ENCODE data around the gene HENMT1.
"Not testable (repeated sequence)": the region's sequence is repeated elsewhere in the genome, so short reads cannot be mapped to it uniquely, and the experiment has no call there.

Gene HENMT1

GRCh38 chr1:108691942-108692723 lies 31.2 kb upstream of the HENMT1 start, which contains the start of gene PRPF38B:
PRPF38B (plus strand) TSS chr1:108692310; CDS start chr1:108692592, 282 bp downstream.
- Histone ChIP-seq H3K27me3 (ENCODE audit: control insufficient read depth, insufficient read depth, low read length) (no peaks in the 10 kb centered on the region), H3K4me1 (ENCODE audit: control insufficient read depth, insufficient read depth, low read length) (no peaks in the 10 kb centered on the region), H3K9me3 (ENCODE audit: control insufficient read depth, insufficient read depth, low read length) (no peaks in the 10 kb centered on the region), H3K36me3 (ENCODE audit: control insufficient read depth, insufficient read depth, low read length) (peaks cover 7% of the 10 kb centered on the region), H3K4me3 (ENCODE audit: low read depth, low read length) (peak within 1 kb of the TSS; percentile 98), H3K9ac (ENCODE audit: low read depth, low read length) (peak within 1 kb of the TSS; percentile 97)

GRCh38 chr1:108691128-108691941 lies 30.4 kb upstream of the HENMT1 start:
- Histone ChIP-seq H3K36me3 (ENCODE audit: control insufficient read depth, insufficient read depth, low read length) (peaks cover 2% of the 10 kb centered on the region), H3K4me3 (ENCODE audit: low read depth, low read length) (peak overlapping the region; percentile 98), H3K27me3 (ENCODE audit: control insufficient read depth, insufficient read depth, low read length) (no peaks in the 10 kb centered on the region), H3K4me1 (ENCODE audit: control insufficient read depth, insufficient read depth, low read length) (no peaks in the 10 kb centered on the region), H3K9me3 (ENCODE audit: control insufficient read depth, insufficient read depth, low read length) (no peaks in the 10 kb centered on the region), H3K9ac (ENCODE audit: low read depth, low read length) (peak overlapping the region; percentile 97)

- H3K27me3 ChIP-seq (ENCODE audit: control insufficient read depth, insufficient read depth, low read length), result no peaks in the 10 kb centered on the region
- no peaks in the 10 kb centered on the region for H3K36me3 ChIP-seq (ENCODE audit: control insufficient read depth, insufficient read depth, low read length)
- no peaks in the 10 kb centered on the region for H3K4me1 ChIP-seq (ENCODE audit: control insufficient read depth, insufficient read depth, low read length)
- H3K9me3 ChIP-seq (ENCODE audit: control insufficient read depth, insufficient read depth, low read length), result no peaks in the 10 kb centered on the region
- no peak overlapping the region for H3K4me3 ChIP-seq (ENCODE audit: low read depth, low read length)
- no peak overlapping the region for H3K9ac ChIP-seq (ENCODE audit: low read depth, low read length)
Observed at GRCh38 chr1:108686614-108687313, 25.9 kb upstream of the HENMT1 start.

- no peaks in the 10 kb centered on the region for H3K9me3 ChIP-seq (ENCODE audit: control insufficient read depth, insufficient read depth, low read length)
- H3K27me3 ChIP-seq (ENCODE audit: control insufficient read depth, insufficient read depth, low read length), result no peaks in the 10 kb centered on the region
- H3K36me3 ChIP-seq (ENCODE audit: control insufficient read depth, insufficient read depth, low read length), result no peaks in the 10 kb centered on the region
- H3K9ac ChIP-seq (ENCODE audit: low read depth, low read length), result no peak overlapping the region
- H3K4me1 ChIP-seq (ENCODE audit: control insufficient read depth, insufficient read depth, low read length), result peaks cover 2% of the 10 kb centered on the region
- H3K4me3 ChIP-seq (ENCODE audit: low read depth, low read length), result no peak overlapping the region
Observed at GRCh38 chr1:108685529-108685928, 24.6 kb upstream of the HENMT1 start.

- not testable (repeated sequence) for H3K36me3 ChIP-seq (ENCODE audit: control insufficient read depth, insufficient read depth, low read length); H3K9ac ChIP-seq (ENCODE audit: low read depth, low read length); H3K4me1 ChIP-seq (ENCODE audit: control insufficient read depth, insufficient read depth, low read length); H3K4me3 ChIP-seq (ENCODE audit: low read depth, low read length); H3K9me3 ChIP-seq (ENCODE audit: control insufficient read depth, insufficient read depth, low read length); H3K27me3 ChIP-seq (ENCODE audit: control insufficient read depth, insufficient read depth, low read length)
Observed at GRCh38 chr1:108681701-108682100, 20.8 kb upstream of the HENMT1 start.

- H3K27me3 ChIP-seq (ENCODE audit: control insufficient read depth, insufficient read depth, low read length), result no peaks in the 10 kb centered on the region
- peaks cover 2% of the 10 kb centered on the region for H3K9me3 ChIP-seq (ENCODE audit: control insufficient read depth, insufficient read depth, low read length)
- peaks cover 2% of the 10 kb centered on the region for H3K4me1 ChIP-seq (ENCODE audit: control insufficient read depth, insufficient read depth, low read length)
- no peak overlapping the region for H3K9ac ChIP-seq (ENCODE audit: low read depth, low read length)
- no peak overlapping the region for H3K4me3 ChIP-seq (ENCODE audit: low read depth, low read length)
- H3K36me3 ChIP-seq (ENCODE audit: control insufficient read depth, insufficient read depth, low read length), result no peaks in the 10 kb centered on the region
Observed at GRCh38 chr1:108679586-108680213, 18.8 kb upstream of the HENMT1 start.

GRCh38 chr1:108678706-108679105 lies 17.8 kb upstream of the HENMT1 start:
- no peak overlapping the region for H3K4me3 ChIP-seq (ENCODE audit: low read depth, low read length)
- H3K9me3 ChIP-seq (ENCODE audit: control insufficient read depth, insufficient read depth, low read length), result peaks cover 3% of the 10 kb centered on the region
- no peaks in the 10 kb centered on the region for H3K27me3 ChIP-seq (ENCODE audit: control insufficient read depth, insufficient read depth, low read length)
- H3K4me1 ChIP-seq (ENCODE audit: control insufficient read depth, insufficient read depth, low read length), result peaks cover 2% of the 10 kb centered on the region
- H3K36me3 ChIP-seq (ENCODE audit: control insufficient read depth, insufficient read depth, low read length), result no peaks in the 10 kb centered on the region
- H3K9ac ChIP-seq (ENCODE audit: low read depth, low read length), result no peak overlapping the region

GRCh38 chr1:108671143-108671542 lies 10.2 kb upstream of the HENMT1 start:
- Histone ChIP-seq H3K4me3 (ENCODE audit: low read depth, low read length) (no peak overlapping the region), H3K9ac (ENCODE audit: low read depth, low read length) (no peak overlapping the region), H3K9me3 (ENCODE audit: control insufficient read depth, insufficient read depth, low read length) (peaks cover 3% of the 10 kb centered on the region), H3K27me3 (ENCODE audit: control insufficient read depth, insufficient read depth, low read length) (no peaks in the 10 kb centered on the region), H3K36me3 (ENCODE audit: control insufficient read depth, insufficient read depth, low read length) (no peaks in the 10 kb centered on the region), H3K4me1 (ENCODE audit: control insufficient read depth, insufficient read depth, low read length) (no peaks in the 10 kb centered on the region)

- Histone ChIP-seq H3K27me3 (ENCODE audit: control insufficient read depth, insufficient read depth, low read length) (no peaks in the 10 kb centered on the region), H3K36me3 (ENCODE audit: control insufficient read depth, insufficient read depth, low read length) (no peaks in the 10 kb centered on the region), H3K9me3 (ENCODE audit: control insufficient read depth, insufficient read depth, low read length) (peaks cover 3% of the 10 kb centered on the region)
Observed at GRCh38 chr1:108670131-108670773, 9.4 kb upstream of the HENMT1 start.

GRCh38 chr1:108669679-108670078 lies 8.8 kb upstream of the HENMT1 start:
- no peaks in the 10 kb centered on the region for H3K36me3 ChIP-seq (ENCODE audit: control insufficient read depth, insufficient read depth, low read length)
- H3K4me3 ChIP-seq (ENCODE audit: low read depth, low read length), result no peak overlapping the region

More at GRCh38 chr1:108670131-108670773, 9.4 kb upstream of the HENMT1 start:
- Histone ChIP-seq H3K9ac (ENCODE audit: low read depth, low read length) (no peak overlapping the region), H3K4me1 (ENCODE audit: control insufficient read depth, insufficient read depth, low read length) (no peaks in the 10 kb centered on the region), H3K4me3 (ENCODE audit: low read depth, low read length) (no peak overlapping the region)

GRCh38 chr1:108668777-108669176 lies 7.9 kb upstream of the HENMT1 start:
- Histone ChIP-seq H3K4me1 (ENCODE audit: control insufficient read depth, insufficient read depth, low read length) (no peaks in the 10 kb centered on the region), H3K9ac (ENCODE audit: low read depth, low read length) (no peak overlapping the region), H3K4me3 (ENCODE audit: low read depth, low read length) (no peak overlapping the region), H3K9me3 (ENCODE audit: control insufficient read depth, insufficient read depth, low read length) (no peaks in the 10 kb centered on the region), H3K27me3 (ENCODE audit: control insufficient read depth, insufficient read depth, low read length) (no peaks in the 10 kb centered on the region), H3K36me3 (ENCODE audit: control insufficient read depth, insufficient read depth, low read length) (no peaks in the 10 kb centered on the region)

More at GRCh38 chr1:108669679-108670078, 8.8 kb upstream of the HENMT1 start:
- Histone ChIP-seq H3K4me1 (ENCODE audit: control insufficient read depth, insufficient read depth, low read length) (no peaks in the 10 kb centered on the region), H3K9me3 (ENCODE audit: control insufficient read depth, insufficient read depth, low read length) (peaks cover under 1% of the 10 kb centered on the region), H3K27me3 (ENCODE audit: control insufficient read depth, insufficient read depth, low read length) (no peaks in the 10 kb centered on the region), H3K9ac (ENCODE audit: low read depth, low read length) (no peak overlapping the region)

Measured in iPS-15b (cell line).